Testis (tissue), 2 donors: Measurements from ENCODE around the gene ADAMTS6.

ENCODE experiments used
- CTCF ChIP-seq, 3 experiments: fragments of 450-650 bp in 2 of 3; fragments of 200-600 bp in 1 of 3; sonication (generic) in 1 of 3; IDR thresholded peaks; one replicate each; pipeline ENCODE4 v1.5.1; 2016 to 2019; ENCODE audit warnings: antibody characterized with exemption in 3 of 3, mild to moderate bottlenecking in 2 of 3, moderate library complexity in 1 of 3
- POLR2A ChIP-seq: fragments of 450-650 bp; IDR thresholded peaks from one replicate; pipeline ENCODE4 v1.6.1; 2017; ENCODE audit warnings: antibody characterized with exemption, mild to moderate bottlenecking, moderate library complexity

DNA sequence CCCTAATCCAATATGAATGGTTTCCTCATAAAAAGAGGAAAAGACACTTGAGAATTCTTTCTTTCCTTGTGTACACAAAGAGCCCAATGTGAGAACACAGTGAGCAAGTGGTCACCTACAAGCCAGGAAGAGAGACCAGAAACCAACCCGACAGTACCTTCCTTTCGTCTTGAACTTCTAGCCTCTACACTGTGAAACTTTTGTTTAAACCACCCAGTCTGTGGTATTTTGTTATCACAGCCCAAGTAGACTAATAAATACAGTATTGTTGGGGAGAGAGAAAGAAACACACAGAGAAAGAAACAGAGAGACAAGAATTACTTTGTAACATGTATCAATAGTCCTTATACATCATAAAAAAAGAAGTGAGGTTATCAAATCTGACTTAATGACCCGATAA is 44.0 kb upstream of the ADAMTS6 start:
- TF ChIP-seq CTCF (IDR thresholded peaks at IDR 0.05) (no peak), POLR2A (no peak)
